HUES64 (cell line): Measurements from ENCODE around the gene HIGD1A.

Experiments used
- H3K27ac ChIP-seq: 2 replicates; pipeline ENCODE4 v1.7.0; 2013; ENCODE audit warnings: low read depth, low read length, inconsistent platforms
- H3K27me3 ChIP-seq: 2 replicates; pipeline ENCODE4 v1.6.1; 2013; ENCODE audit warnings: mild to moderate bottlenecking, low read length; ENCODE audit not compliant: insufficient read depth
- H3K36me3 ChIP-seq: 2 replicates; pipeline ENCODE4 v1.6.1; 2013; ENCODE audit warnings: mild to moderate bottlenecking, low read length; ENCODE audit not compliant: insufficient read depth
- H3K4me1 ChIP-seq: 2 replicates; pipeline ENCODE4 v1.6.1; 2013; ENCODE audit warnings: mild to moderate bottlenecking, low read length, moderate library complexity; ENCODE audit not compliant: insufficient read depth
- H3K4me3 ChIP-seq: 2 replicates; pipeline ENCODE4 v1.5.1; 2013; ENCODE audit warnings: mild to moderate bottlenecking, low read length, moderate library complexity
- H3K9ac ChIP-seq: 2 replicates; pipeline ENCODE4 v1.6.1; 2013; ENCODE audit warnings: mild to moderate bottlenecking, low read depth, low read length
- H3K9me3 ChIP-seq: 2 replicates; pipeline ENCODE4 v1.6.1; 2013; ENCODE audit warnings: low read depth, low read length; ENCODE audit not compliant: insufficient read depth
- WGBS: fragments of 150-250, 120-280 bp; methylation state at CpG from one replicate; pipeline ENCODE4 v1.1.7; 2013; ENCODE audit warnings: missing lambda C conversion rate; 5-methylcytosine and 5-hydroxymethylcytosine counted together

HIGD1A gene

GRCh38 chr3:42752961-42753360 lies 51.3 kb downstream of the HIGD1A start:
- Histone ChIP-seq H3K9me3 (no peaks in the 10 kb centered on the region), H3K9ac (no peak overlapping the region), H3K36me3 (no peaks in the 10 kb centered on the region), H3K27ac (no peak overlapping the region), H3K27me3 (no peaks in the 10 kb centered on the region), H3K4me3 (no peak overlapping the region), H3K4me1 (no peaks in the 10 kb centered on the region)
- WGBS: 94% methylated on average over 3 of the region's 4 CpGs

- Histone ChIP-seq H3K4me3 (no peak overlapping the region), H3K27me3 (no peaks in the 10 kb centered on the region)
- 96% methylated on average over 9 of the region's 9 CpGs for whole genome bisulfite sequencing
Measured at GRCh38 chr3:42752441-42752840, 51.8 kb downstream of the HIGD1A start.

GRCh38 chr3:42751609-42752008 lies 52.7 kb downstream of the HIGD1A start:
- Histone ChIP-seq H3K27me3 (no peaks in the 10 kb centered on the region), H3K9ac (no peak overlapping the region), H3K27ac (no peak overlapping the region), H3K4me3 (no peak overlapping the region), H3K9me3 (no peaks in the 10 kb centered on the region), H3K4me1 (peaks cover 2% of the 10 kb centered on the region), H3K36me3 (no peaks in the 10 kb centered on the region)
- WGBS: 92% methylated on average over 9 of the region's 9 CpGs

More at GRCh38 chr3:42752441-42752840, 51.8 kb downstream of the HIGD1A start:
- Histone ChIP-seq H3K27ac (no peak overlapping the region), H3K9me3 (no peaks in the 10 kb centered on the region), H3K36me3 (no peaks in the 10 kb centered on the region), H3K9ac (no peak overlapping the region), H3K4me1 (no peaks in the 10 kb centered on the region)

GRCh38 chr3:42750834-42751233 lies 53.5 kb downstream of the HIGD1A start:
- 92% methylated on average over 7 of the region's 7 CpGs for WGBS
- Histone ChIP-seq H3K4me3 (no peak overlapping the region), H3K9me3 (no peaks in the 10 kb centered on the region), H3K9ac (no peak overlapping the region), H3K27ac (no peak overlapping the region), H3K27me3 (no peaks in the 10 kb centered on the region), H3K4me1 (peaks cover 10% of the 10 kb centered on the region), H3K36me3 (no peaks in the 10 kb centered on the region)

GRCh38 chr3:42749753-42750231 lies 54.5 kb downstream of the HIGD1A start:
- Histone ChIP-seq H3K27me3 (no peaks in the 10 kb centered on the region), H3K4me1 (peaks cover 14% of the 10 kb centered on the region), H3K36me3 (no peaks in the 10 kb centered on the region), H3K27ac (no peak overlapping the region), H3K4me3 (no peak overlapping the region), H3K9me3 (no peaks in the 10 kb centered on the region), H3K9ac (no peak overlapping the region)
- WGBS: 56% methylated on average over 10 of the region's 10 CpGs

- H3K9me3 ChIP-seq: no peaks in the 10 kb centered on the region
- H3K4me3 ChIP-seq: no peak overlapping the region
- no peak overlapping the region for H3K9ac ChIP-seq
- H3K27ac ChIP-seq: no peak overlapping the region
- peaks cover 14% of the 10 kb centered on the region for H3K4me1 ChIP-seq
- no peaks in the 10 kb centered on the region for H3K36me3 ChIP-seq
- H3K27me3 ChIP-seq: no peaks in the 10 kb centered on the region
- 88% methylated on average over 10 of the region's 10 CpGs for WGBS
Measured at GRCh38 chr3:42749025-42749752, 55.1 kb downstream of the HIGD1A start.

GRCh38 chr3:42747581-42747980 lies 56.7 kb downstream of the HIGD1A start:
- WGBS: 89% methylated on average over 6 of the region's 6 CpGs
- Histone ChIP-seq H3K4me1 (peaks cover 14% of the 10 kb centered on the region), H3K36me3 (no peaks in the 10 kb centered on the region), H3K9me3 (no peaks in the 10 kb centered on the region), H3K9ac (no peak overlapping the region), H3K27ac (no peak overlapping the region), H3K4me3 (no peak overlapping the region), H3K27me3 (no peaks in the 10 kb centered on the region)

- Histone ChIP-seq H3K27me3 (no peaks in the 10 kb centered on the region), H3K9me3 (no peaks in the 10 kb centered on the region), H3K27ac (no peak overlapping the region), H3K4me3 (no peak overlapping the region), H3K36me3 (no peaks in the 10 kb centered on the region), H3K9ac (no peak overlapping the region), H3K4me1 (peaks cover 14% of the 10 kb centered on the region)
- WGBS: 89% methylated on average over 11 of the region's 11 CpGs
Measured at GRCh38 chr3:42746455-42747450, 57.5 kb downstream of the HIGD1A start.

- Histone ChIP-seq H3K36me3 (no peaks in the 10 kb centered on the region), H3K27me3 (no peaks in the 10 kb centered on the region), H3K9me3 (no peaks in the 10 kb centered on the region), H3K4me1 (peaks cover 14% of the 10 kb centered on the region), H3K27ac (no peak overlapping the region), H3K4me3 (no peak overlapping the region), H3K9ac (no peak overlapping the region)
- WGBS: 60% methylated on average over 8 of the region's 8 CpGs
Measured at GRCh38 chr3:42745776-42746454, 58.4 kb downstream of the HIGD1A start.

- 86% methylated on average over 1 of the region's 3 CpGs for WGBS
- Histone ChIP-seq H3K9me3 (no peaks in the 10 kb centered on the region), H3K4me3 (no peak overlapping the region), H3K36me3 (no peaks in the 10 kb centered on the region), H3K4me1 (peaks cover 14% of the 10 kb centered on the region), H3K9ac (no peak overlapping the region), H3K27me3 (no peaks in the 10 kb centered on the region), H3K27ac (no peak overlapping the region)
Measured at GRCh38 chr3:42745291-42745745, 59.0 kb downstream of the HIGD1A start.
